IMR-90 (cell line): ENCODE measurements around the gene LFNG. TPM values are rescaled to one million over a fixed set of nuclear protein-coding genes. Genes with fewer than 3 reads are reported as not detected.

Experiments used
- ATAC-seq: fragments of 200-7000 bp; cut with Tn5 transposase; 2 replicates; pipeline ENCODE4 v1.9.1; 2020; ENCODE audit warnings: low read depth, mild to moderate bottlenecking, moderate library complexity
- BruUV-seq: library from RNA; stranded (reverse); fragments of 400-500 nt; replicated peaks from 2 replicates; lab custom pipeline; 2021; lab: Mats Ljungman, UMichigan
- CTCF ChIA-PET: fragments of 300-600 bp; formaldehyde crosslinking; extraction: SDS; loops from one replicate; lab custom pipeline; 2021; ENCODE audit warnings: antibody characterized with exemption; lab: Yijun Ruan, JAX
- POLR2A ChIA-PET: fragments of 300-600 bp; sonication (Branson Sonifier 250); formaldehyde crosslinking; loops from one replicate; lab custom pipeline; 2022; ENCODE audit warnings: antibody characterized with exemption; ENCODE audit not compliant: unreplicated experiment; lab: Charles Lee
- DNase-seq: peaks from one replicate; pipeline ENCODE4 v3.0.0; 2013
- H2AFZ ChIP-seq: replicated peaks from 2 replicates; pipeline ENCODE3; 2013; ENCODE audit warnings: low read length, mild to moderate bottlenecking; ENCODE audit not compliant: poor library complexity
- H2AK5ac ChIP-seq: 2 replicates; pipeline ENCODE4 v1.6.1; 2013; ENCODE audit warnings: low read depth, low read length, inconsistent platforms
- H2AK9ac ChIP-seq: replicated peaks from 2 replicates; pipeline ENCODE3; 2013; ENCODE audit warnings: mild to moderate bottlenecking, low read depth, low read length, moderate library complexity; ENCODE audit not compliant: poor library complexity
- H2BK120ac ChIP-seq: 2 replicates; pipeline ENCODE4 v1.6.1; 2013; ENCODE audit warnings: low read depth, low read length, inconsistent platforms
- H2BK15ac ChIP-seq: 3 replicates; pipeline ENCODE4 v1.6.1; 2013; ENCODE audit warnings: low read depth, low read length, inconsistent platforms
- H2BK20ac ChIP-seq: 2 replicates; pipeline ENCODE4 v1.6.1; 2013; ENCODE audit warnings: low read depth, mild to moderate bottlenecking, inconsistent platforms, low read length, moderate library complexity
- H2BK5ac ChIP-seq: 2 replicates; pipeline ENCODE4 v1.6.1; 2013; ENCODE audit warnings: mild to moderate bottlenecking, low read depth, low read length, inconsistent platforms; ENCODE audit not compliant: poor library complexity, severe bottlenecking
- H3K14ac ChIP-seq: replicated peaks from 2 replicates; pipeline ENCODE4 v1.6.1; 2013; ENCODE audit warnings: low read depth, low read length, inconsistent platforms
- H3K18ac ChIP-seq: 2 replicates; pipeline ENCODE4 v1.6.1; 2013; ENCODE audit warnings: low read depth, low read length, control low read depth
- H3K23ac ChIP-seq: 2 replicates; pipeline ENCODE4 v1.6.1; 2013; ENCODE audit warnings: low read depth, low read length, inconsistent platforms
- H3K27ac ChIP-seq: 2 replicates; pipeline ENCODE4 v1.5.1; 2013; ENCODE audit warnings: mild to moderate bottlenecking, control low read depth, low read length; ENCODE audit not compliant: insufficient read depth
- H3K27me3 ChIP-seq: 2 replicates; pipeline ENCODE4 v1.6.1; 2013; ENCODE audit warnings: low read length; ENCODE audit not compliant: control insufficient read depth, insufficient read depth
- H3K36me3 ChIP-seq: 2 replicates; pipeline ENCODE4 v1.6.1; 2013; ENCODE audit warnings: low read length, mixed read lengths; ENCODE audit not compliant: control insufficient read depth, insufficient read depth
- H3K4ac ChIP-seq: 2 replicates; pipeline ENCODE4 v1.6.1; 2013; ENCODE audit warnings: low read depth, low read length, inconsistent platforms
- H3K4me1 ChIP-seq: 2 replicates; pipeline ENCODE4 v1.6.1; 2013; ENCODE audit warnings: low read length, mixed read lengths; ENCODE audit not compliant: control insufficient read depth, insufficient read depth
- H3K4me2 ChIP-seq: 2 replicates; pipeline ENCODE4 v1.6.1; 2013; ENCODE audit warnings: low read depth, mild to moderate bottlenecking, control low read depth, low read length, moderate library complexity
- H3K4me3 ChIP-seq: 2 replicates; pipeline ENCODE4 v1.5.1; 2013; ENCODE audit warnings: low read depth, mild to moderate bottlenecking, control low read depth, low read length, moderate library complexity; ENCODE audit not compliant: insufficient read depth
- H3K56ac ChIP-seq: 2 replicates; pipeline ENCODE4 v1.6.1; 2013; ENCODE audit warnings: low read length, inconsistent platforms; ENCODE audit not compliant: insufficient read depth; ENCODE audit errors: extremely low read depth
- H3K79me1 ChIP-seq, 2 experiments: 2 replicates each; pipeline ENCODE4 v1.6.1; 2013; ENCODE audit warnings: low read length in 2 of 2, inconsistent platforms in 1 of 2, low read depth in 1 of 2
- H3K9ac ChIP-seq: 2 replicates; pipeline ENCODE4 v1.6.1; 2013; ENCODE audit warnings: low read depth, low read length, control low read depth
- H3K9me1 ChIP-seq: 2 replicates; pipeline ENCODE4 v1.6.1; 2013; ENCODE audit warnings: low read length, inconsistent platforms; ENCODE audit not compliant: insufficient read depth
- H3K9me3 ChIP-seq: 2 replicates; pipeline ENCODE4 v1.6.1; 2013; ENCODE audit warnings: low read length; ENCODE audit not compliant: control insufficient read depth, insufficient read depth
- H4K20me1 ChIP-seq: 2 replicates; pipeline ENCODE4 v1.6.1; 2013; ENCODE audit warnings: low read length, inconsistent platforms; ENCODE audit not compliant: insufficient read depth
- H4K5ac ChIP-seq: 2 replicates; pipeline ENCODE4 v1.6.1; 2013; ENCODE audit warnings: mild to moderate bottlenecking, low read depth, low read length, control low read depth
- H4K8ac ChIP-seq, 2 experiments: 2 replicates each; pipeline ENCODE4 v1.6.1; 2013; ENCODE audit warnings: low read depth in 2 of 2, low read length in 2 of 2, control low read depth in 1 of 2, inconsistent platforms in 1 of 2
- H4K91ac ChIP-seq: 2 replicates; pipeline ENCODE4 v1.6.1; 2013; ENCODE audit warnings: low read depth, low read length, inconsistent platforms; ENCODE audit not compliant: insufficient read depth
- BHLHE40 ChIP-seq: fragments of 150-350 bp; IDR thresholded peaks from 2 replicates; pipeline ENCODE4 v1.6.1; 2016; ENCODE audit warnings: mild to moderate bottlenecking, low read depth, low read length
- CEBPB ChIP-seq: IDR thresholded peaks from 2 replicates; pipeline ENCODE4 v1.6.1; 2012; ENCODE audit warnings: low read depth, low read length, improper control_type of control experiment
- CHD1 ChIP-seq: IDR thresholded peaks from 2 replicates; pipeline ENCODE4 v1.6.1; 2012; ENCODE audit warnings: low read depth, low read length, improper control_type of control experiment
- FOS ChIP-seq: fragments of 150-350 bp; IDR thresholded peaks from 2 replicates; pipeline ENCODE4 v1.6.1; 2016; ENCODE audit warnings: low read depth, low read length
- MAFK ChIP-seq: IDR thresholded peaks from 2 replicates; pipeline ENCODE4 v1.6.1; 2012; ENCODE audit warnings: low read depth, low read length, improper control_type of control experiment
- MAZ ChIP-seq: IDR thresholded peaks from 2 replicates; pipeline ENCODE4 v1.6.1; 2012; ENCODE audit warnings: low read depth, mild to moderate bottlenecking, low read length, improper control_type of control experiment, moderate library complexity, borderline replicate concordance
- MXI1 ChIP-seq: IDR thresholded peaks from 2 replicates; pipeline ENCODE4 v1.6.1; 2012; ENCODE audit warnings: low read depth, mild to moderate bottlenecking, low read length, moderate library complexity, borderline replicate concordance
- NFE2L2 ChIP-seq: fragments of 150-350 bp; IDR thresholded peaks from 2 replicates; pipeline ENCODE4 v1.6.1; 2016; ENCODE audit warnings: low read depth, mild to moderate bottlenecking, low read length
- POLR2A ChIP-seq: IDR thresholded peaks from 2 replicates; pipeline ENCODE4 v1.6.1; 2012; ENCODE audit warnings: mild to moderate bottlenecking, low read depth, low read length
- RAD21 ChIP-seq: IDR thresholded peaks from 2 replicates; pipeline ENCODE4 v1.6.1; 2012; ENCODE audit warnings: low read length, improper control_type of control experiment
- RFX5 ChIP-seq: IDR thresholded peaks from 2 replicates; pipeline ENCODE4 v1.8.0; 2012; ENCODE audit warnings: low read depth, mild to moderate bottlenecking, low read length, moderate library complexity
- WGBS, 2 experiments: methylation state at CpG; one replicate each; pipeline versions ENCODE4 v1.1.5 to v1.1.7; 2013; ENCODE audit warnings: missing lambda C conversion rate in 2 of 2; ENCODE audit not compliant: insufficient read length in 1 of 2; ENCODE audit errors: extremely low coverage in 2 of 2; 5-methylcytosine and 5-hydroxymethylcytosine counted together
- dilution Hi-C: fragments of 300-500 bp; cut with HindIII; formaldehyde crosslinking; loops from one replicate; pipeline ENCODE4 v1.14.3; 2018; ENCODE audit warnings: low sequenced_read_pairs; ENCODE audit not compliant: unreplicated experiment
- in situ Hi-C: fragments of 300-500 bp; cut with MboI; formaldehyde crosslinking; loops from 3 replicates; pipeline ENCODE4 v1.14.3; 2019; ENCODE audit warnings: low sequenced_read_pairs, inconsistent platforms, mixed read lengths
- intact Hi-C: fragments of 100-400 bp; cut with micrococcal nuclease; formaldehyde crosslinking; loops from 2 replicates; pipeline ENCODE4 v1.10.0; 2022
- polyA plus RNA-seq, 3 experiments: library from polyadenylated mRNA; depleted of rRNA; stranded (reverse); fragments of >200 nt; gene quantifications; 2 replicates each; pipeline ENCODE4 v1.2.3, GENCODE V29; 2012; ENCODE audit warnings: low replicate concordance in 1 of 3
- total RNA-seq: library from RNA; depleted of rRNA; stranded (reverse); fragments of >200 nt; gene quantifications from 2 replicates; pipeline ENCODE4 v1.2.3, GENCODE V29; 2012
- TF ChIP-seq, protein P1 (sequence below): conservative IDR thresholded peaks from 2 replicates; pipeline ENCODE4 v1.5.1; 2012; ENCODE audit warnings: mild to moderate bottlenecking, low read depth, low read length, improper control_type of control experiment
- TF ChIP-seq, protein P2 (sequence below): fragments of 150-350 bp; IDR thresholded peaks from 2 replicates; pipeline ENCODE4 v1.6.1; 2016; ENCODE audit warnings: low read depth, mild to moderate bottlenecking, low read length, moderate library complexity, borderline replicate concordance
- TF ChIP-seq, protein P3 (sequence below): fragments of 150-350 bp; IDR thresholded peaks from 2 replicates; pipeline ENCODE4 v1.6.1; 2017; ENCODE audit warnings: mild to moderate bottlenecking, antibody characterized with exemption, low read length, low read depth

LFNG gene
- total and polyA plus RNA-seq, 2 of the 4 experiments (the other 2 are of a cell fraction): 1.8 to 5.1 TPM

DNA sequence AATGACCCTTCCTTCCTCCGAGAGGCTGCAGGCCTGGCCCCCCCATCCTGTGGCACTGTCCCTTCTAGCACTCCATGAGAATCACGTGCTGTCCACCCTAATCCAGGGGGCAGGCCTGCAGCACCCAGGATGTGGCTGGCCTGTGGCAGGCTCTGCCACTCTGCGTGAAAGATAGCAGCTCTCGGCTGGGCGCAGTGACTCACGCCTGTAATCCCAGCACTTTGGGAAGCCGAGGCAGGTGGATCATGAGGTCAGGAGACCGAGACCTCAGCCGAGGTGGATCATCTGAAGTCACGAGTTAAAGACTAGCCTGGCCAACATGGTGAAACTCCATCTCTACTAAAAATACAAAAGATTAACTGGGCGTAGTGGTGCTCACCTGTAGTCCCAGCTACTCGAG is 18.9 kb upstream of the LFNG start:
- WGBS, 2 experiments: 87% methylated on average over 4 of the region's 12 CpGs; no CpG with 5 or more reads in 1 of the 2 experiments
- H2BK15ac ChIP-seq: no peak overlapping the region
- intact Hi-C loops (no loop called here), dilution Hi-C loops (no loop called here), in situ Hi-C loops (no loop called here)
- H4K20me1 ChIP-seq: no peaks in the 10 kb centered on the region
- H4K91ac ChIP-seq: no peak overlapping the region
- no peak overlapping the region for H3K9ac ChIP-seq
- no peak overlapping the region for H3K4me3 ChIP-seq
- ChIA-PET CTCF (no interaction called here), POLR2A (no interaction called here)
- H2AK9ac ChIP-seq: no peak overlapping the region
- H2BK120ac ChIP-seq: no peak overlapping the region
- no peak overlapping the region for H3K18ac ChIP-seq
- peaks cover 3% of the 10 kb centered on the region; the same call in 1 of the 2 replicates for H3K4me1 ChIP-seq
- H3K36me3 ChIP-seq: no peaks in the 10 kb centered on the region
- ATAC-seq (no peak), DNase-seq (no peak)
- no peak overlapping the region for H3K56ac ChIP-seq
- no peaks in the 10 kb centered on the region for H3K9me3 ChIP-seq
- no peak overlapping the region for H2AK5ac ChIP-seq
- H3K27ac ChIP-seq: no peak overlapping the region
- no peak overlapping the region for H4K5ac ChIP-seq
- H3K4ac ChIP-seq: no peak overlapping the region
- no TSS peak for BruUV-seq
- H3K4me2 ChIP-seq: no peak overlapping the region
- no peaks in the 10 kb centered on the region for H3K9me1 ChIP-seq
- peaks cover 6% of the 10 kb centered on the region; the same call in 1 of the 2 replicates for H3K27me3 ChIP-seq
- no peak overlapping the region for H3K23ac ChIP-seq
- TF ChIP-seq, protein P1, sequence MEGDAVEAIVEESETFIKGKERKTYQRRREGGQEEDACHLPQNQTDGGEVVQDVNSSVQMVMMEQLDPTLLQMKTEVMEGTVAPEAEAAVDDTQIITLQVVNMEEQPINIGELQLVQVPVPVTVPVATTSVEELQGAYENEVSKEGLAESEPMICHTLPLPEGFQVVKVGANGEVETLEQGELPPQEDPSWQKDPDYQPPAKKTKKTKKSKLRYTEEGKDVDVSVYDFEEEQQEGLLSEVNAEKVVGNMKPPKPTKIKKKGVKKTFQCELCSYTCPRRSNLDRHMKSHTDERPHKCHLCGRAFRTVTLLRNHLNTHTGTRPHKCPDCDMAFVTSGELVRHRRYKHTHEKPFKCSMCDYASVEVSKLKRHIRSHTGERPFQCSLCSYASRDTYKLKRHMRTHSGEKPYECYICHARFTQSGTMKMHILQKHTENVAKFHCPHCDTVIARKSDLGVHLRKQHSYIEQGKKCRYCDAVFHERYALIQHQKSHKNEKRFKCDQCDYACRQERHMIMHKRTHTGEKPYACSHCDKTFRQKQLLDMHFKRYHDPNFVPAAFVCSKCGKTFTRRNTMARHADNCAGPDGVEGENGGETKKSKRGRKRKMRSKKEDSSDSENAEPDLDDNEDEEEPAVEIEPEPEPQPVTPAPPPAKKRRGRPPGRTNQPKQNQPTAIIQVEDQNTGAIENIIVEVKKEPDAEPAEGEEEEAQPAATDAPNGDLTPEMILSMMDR: no peak
- no peak for TF ChIP-seq CHD1
- TF ChIP-seq RAD21: no peak
- TF ChIP-seq CEBPB: no peak
- TF ChIP-seq MAZ: no peak
- no peak for TF ChIP-seq BHLHE40
- no peak for TF ChIP-seq NFE2L2
- no peak for TF ChIP-seq MAFK
- no peak for TF ChIP-seq MXI1
- TF ChIP-seq FOS: no peak
- TF ChIP-seq RFX5: no peak
- TF ChIP-seq, protein P2, sequence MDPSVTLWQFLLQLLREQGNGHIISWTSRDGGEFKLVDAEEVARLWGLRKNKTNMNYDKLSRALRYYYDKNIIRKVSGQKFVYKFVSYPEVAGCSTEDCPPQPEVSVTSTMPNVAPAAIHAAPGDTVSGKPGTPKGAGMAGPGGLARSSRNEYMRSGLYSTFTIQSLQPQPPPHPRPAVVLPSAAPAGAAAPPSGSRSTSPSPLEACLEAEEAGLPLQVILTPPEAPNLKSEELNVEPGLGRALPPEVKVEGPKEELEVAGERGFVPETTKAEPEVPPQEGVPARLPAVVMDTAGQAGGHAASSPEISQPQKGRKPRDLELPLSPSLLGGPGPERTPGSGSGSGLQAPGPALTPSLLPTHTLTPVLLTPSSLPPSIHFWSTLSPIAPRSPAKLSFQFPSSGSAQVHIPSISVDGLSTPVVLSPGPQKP: no peak
- no peak for TF ChIP-seq POLR2A
- TF ChIP-seq, protein P3, sequence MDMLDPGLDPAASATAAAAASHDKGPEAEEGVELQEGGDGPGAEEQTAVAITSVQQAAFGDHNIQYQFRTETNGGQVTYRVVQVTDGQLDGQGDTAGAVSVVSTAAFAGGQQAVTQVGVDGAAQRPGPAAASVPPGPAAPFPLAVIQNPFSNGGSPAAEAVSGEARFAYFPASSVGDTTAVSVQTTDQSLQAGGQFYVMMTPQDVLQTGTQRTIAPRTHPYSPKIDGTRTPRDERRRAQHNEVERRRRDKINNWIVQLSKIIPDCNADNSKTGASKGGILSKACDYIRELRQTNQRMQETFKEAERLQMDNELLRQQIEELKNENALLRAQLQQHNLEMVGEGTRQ: no peak
- no peak overlapping the region for H2AFZ ChIP-seq
- H2BK5ac ChIP-seq: no peak overlapping the region
- no peaks in the 10 kb centered on the region for H3K79me1 ChIP-seq
- H3K14ac ChIP-seq: no peak overlapping the region
- no peak overlapping the region for H4K8ac ChIP-seq
- no peak overlapping the region for H2BK20ac ChIP-seq
